HG03342 (cell line): ENCODE results near the gene MRPL33.

Experiments used
- ATAC-seq: cut with Tn5 transposase; IDR thresholded peaks from one replicate; pipeline ENCODE4 v1.9.1; 2021; ENCODE audit warnings: mild to moderate bottlenecking, moderate library complexity; ENCODE audit not compliant: unreplicated experiment

MRPL33 gene

GRCh38 chr2:27771548-27772335 lies at the start of gene MRPL33:
TSS of gene MRPL33 (plus strand) at chr2:27771719. CDS start at chr2:27771778, 59 bp downstream.
- ATAC-seq, result peak; percentile 96

GRCh38 chr2:27721884-27722485 lies 49.5 kb upstream of the MRPL33 start:
- no peak for ATAC-seq

- no peak for ATAC-seq
These were observed 48.0 kb upstream of the MRPL33 start for GRCh38 chr2:27723372-27724144.

GRCh38 chr2:27724191-27724590 lies 47.3 kb upstream of the MRPL33 start:
- no peak for ATAC-seq

GRCh38 chr2:27724905-27725701 lies 46.4 kb upstream of the MRPL33 start:
- ATAC-seq, result no peak

GRCh38 chr2:27727257-27727656 lies 44.3 kb upstream of the MRPL33 start:
- ATAC-seq, result no peak

GRCh38 chr2:27728081-27728858 lies 43.2 kb upstream of the MRPL33 start:
- no peak for ATAC-seq

- ATAC-seq, result no peak
These were observed 42.3 kb upstream of the MRPL33 start for GRCh38 chr2:27729198-27729597.

GRCh38 chr2:27729614-27730013 lies 41.9 kb upstream of the MRPL33 start:
- ATAC-seq, result no peak

GRCh38 chr2:27730261-27730662 lies 41.3 kb upstream of the MRPL33 start:
- no peak for ATAC-seq

GRCh38 chr2:27730980-27731691 lies 40.4 kb upstream of the MRPL33 start:
- no peak for ATAC-seq

GRCh38 chr2:27734305-27734704 lies 37.2 kb upstream of the MRPL33 start:
- no peak for ATAC-seq

- no peak for ATAC-seq
These were observed 36.1 kb upstream of the MRPL33 start for GRCh38 chr2:27735263-27735904.

GRCh38 chr2:27736031-27736889 lies 35.3 kb upstream of the MRPL33 start:
- ATAC-seq, result no peak

GRCh38 chr2:27736890-27737204 lies 34.7 kb upstream of the MRPL33 start:
- no peak for ATAC-seq

- no peak for ATAC-seq
These were observed 33.7 kb upstream of the MRPL33 start for GRCh38 chr2:27737676-27738348.

- ATAC-seq, result no peak
These were observed 33.0 kb upstream of the MRPL33 start for GRCh38 chr2:27738349-27739057.
